HUES6 (cell line): ENCODE measurements around the gene AIP.
"Not testable (repeated sequence)": the region's sequence is repeated elsewhere in the genome, so short reads cannot be mapped to it uniquely, and the experiment has no call there.

Source experiments
- H3K27ac ChIP-seq: 2 replicates; pipeline ENCODE4 v1.7.0; 2013; ENCODE audit warnings: low read depth, mild to moderate bottlenecking, low read length, inconsistent platforms
- H3K27me3 ChIP-seq: 2 replicates; pipeline ENCODE4 v1.6.1; 2013; ENCODE audit warnings: low read length; ENCODE audit not compliant: control insufficient read depth, insufficient read depth
- H3K36me3 ChIP-seq: 2 replicates; pipeline ENCODE4 v1.6.1; 2013; ENCODE audit warnings: low read length; ENCODE audit not compliant: control insufficient read depth, insufficient read depth
- H3K4me1 ChIP-seq: 2 replicates; pipeline ENCODE4 v1.6.1; 2013; ENCODE audit warnings: low read length; ENCODE audit not compliant: control insufficient read depth, insufficient read depth
- H3K4me3 ChIP-seq: 2 replicates; pipeline ENCODE4 v1.5.1; 2013; ENCODE audit warnings: low read depth, low read length
- H3K9ac ChIP-seq: one replicate; pipeline ENCODE4 v1.6.1; 2013; ENCODE audit warnings: mild to moderate bottlenecking, low read length
- H3K9me3 ChIP-seq: 2 replicates; pipeline ENCODE4 v1.6.1; 2013; ENCODE audit warnings: low read depth, low read length; ENCODE audit not compliant: control insufficient read depth, insufficient read depth

The AIP gene

GRCh38 chr11:67472882-67473281 is 9.9 kb upstream of the AIP start:
- peaks cover 5% of the 10 kb centered on the region; the same call in 1 of the 2 replicates for H3K4me1 ChIP-seq
- H3K9ac ChIP-seq = no peak overlapping the region
- H3K9me3 ChIP-seq = no peaks in the 10 kb centered on the region
- no peak overlapping the region for H3K4me3 ChIP-seq
- H3K27ac ChIP-seq = no peak overlapping the region
- H3K36me3 ChIP-seq = no peaks in the 10 kb centered on the region
- no peaks in the 10 kb centered on the region for H3K27me3 ChIP-seq

DNA sequence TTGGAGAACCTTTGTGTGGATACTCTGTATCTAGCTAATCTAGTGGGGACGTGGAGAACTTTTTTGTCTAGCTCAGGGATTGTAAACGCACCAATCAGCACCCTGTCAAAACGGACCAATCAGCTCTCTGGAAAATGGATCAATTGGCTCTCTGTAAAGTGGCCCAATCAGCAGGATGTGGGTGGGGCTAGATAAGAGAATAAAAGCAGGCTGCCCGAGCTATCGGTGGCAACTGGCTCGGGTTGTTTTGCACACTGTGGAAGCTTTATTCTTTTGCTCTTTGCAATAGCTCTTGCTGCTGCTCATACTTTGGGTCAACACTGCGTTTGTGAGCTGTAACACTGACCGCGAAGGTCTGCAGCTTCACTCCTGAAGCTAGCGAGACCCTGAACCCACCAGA is 6.1 kb upstream of the AIP start:
- H3K27ac ChIP-seq, H3K36me3 ChIP-seq: not testable (repeated sequence)

GRCh38 chr11:67477344-67478050 is 5.3 kb upstream of the AIP start:
- not testable (repeated sequence) for H3K27me3 ChIP-seq

More for the DNA sequence above, 6.1 kb upstream of the AIP start:
- H3K4me3 ChIP-seq, H3K27me3 ChIP-seq, H3K9ac ChIP-seq, H3K4me1 ChIP-seq, H3K9me3 ChIP-seq: not testable (repeated sequence)

GRCh38 chr11:67482275-67482826 is 475 bp upstream of the AIP start:
- Histone ChIP-seq H3K9me3 (no peaks in the 10 kb centered on the region), H3K36me3 (no peaks in the 10 kb centered on the region), H3K9ac (no peak overlapping the region), H3K27me3 (no peaks in the 10 kb centered on the region; the same call in 1 of the 2 replicates), H3K27ac (no peak overlapping the region), H3K4me3 (peak overlapping the region; percentile 53), H3K4me1 (no peaks in the 10 kb centered on the region; the same call in 1 of the 2 replicates)

More at GRCh38 chr11:67477344-67478050, 5.3 kb upstream of the AIP start:
- not testable (repeated sequence) for H3K9me3 ChIP-seq, H3K36me3 ChIP-seq, H3K4me3 ChIP-seq, H3K27ac ChIP-seq, H3K9ac ChIP-seq, H3K4me1 ChIP-seq

- no peaks in the 10 kb centered on the region; the same call in 1 of the 2 replicates for H3K27me3 ChIP-seq
- no peak overlapping the region for H3K9ac ChIP-seq
- peak overlapping the region; percentile 53 for H3K4me3 ChIP-seq
- peaks cover 4% of the 10 kb centered on the region; the same call in 1 of the 2 replicates for H3K36me3 ChIP-seq
- no peak overlapping the region for H3K27ac ChIP-seq
- no peaks in the 10 kb centered on the region for H3K9me3 ChIP-seq
- no peaks in the 10 kb centered on the region; the same call in 1 of the 2 replicates for H3K4me1 ChIP-seq
Measured at GRCh38 chr11:67483831-67484665, 1.2 kb downstream of the AIP start.

DNA sequence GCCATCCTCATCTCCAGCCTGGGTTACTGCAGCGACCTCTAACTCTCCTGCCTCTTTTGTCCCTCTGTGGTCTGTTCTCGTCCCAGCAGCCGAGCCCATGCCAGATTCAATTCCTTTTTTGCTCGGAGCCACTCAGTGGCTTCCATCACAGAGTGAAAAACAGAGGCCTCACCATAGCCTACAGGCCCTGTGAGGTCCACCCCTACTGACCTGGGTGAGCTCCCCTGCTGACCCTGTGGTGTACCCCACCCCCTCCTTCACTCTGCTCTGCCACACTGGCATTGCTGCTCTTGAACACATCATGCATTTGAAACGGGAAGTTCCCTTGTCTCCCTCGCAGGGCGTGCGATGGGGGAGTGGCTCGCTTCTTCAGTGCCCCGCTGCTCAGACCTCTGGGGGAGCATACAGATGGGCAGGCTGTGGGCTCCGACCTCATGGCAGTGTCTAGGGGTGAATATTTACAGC is 2.1 kb downstream of the AIP start:
- Histone ChIP-seq H3K27me3 (no peaks in the 10 kb centered on the region; the same call in 1 of the 2 replicates), H3K9ac (no peak overlapping the region), H3K36me3 (peaks cover 11% of the 10 kb centered on the region), H3K4me1 (no peaks in the 10 kb centered on the region; the same call in 1 of the 2 replicates), H3K4me3 (no peak overlapping the region), H3K9me3 (no peaks in the 10 kb centered on the region), H3K27ac (no peak overlapping the region)

GRCh38 chr11:67485873-67486361 is 3.1 kb downstream of the AIP start:
- peaks cover 21% of the 10 kb centered on the region for H3K36me3 ChIP-seq
- H3K27ac ChIP-seq, H3K9ac ChIP-seq, H3K4me1 ChIP-seq, H3K4me3 ChIP-seq, H3K27me3 ChIP-seq, H3K9me3 ChIP-seq: not testable (repeated sequence)

- Histone ChIP-seq H3K27me3 (no peaks in the 10 kb centered on the region; the same call in 1 of the 2 replicates), H3K4me1 (no peaks in the 10 kb centered on the region; the same call in 1 of the 2 replicates), H3K27ac (no peak overlapping the region), H3K9me3 (no peaks in the 10 kb centered on the region), H3K36me3 (peaks cover 29% of the 10 kb centered on the region), H3K9ac (no peak overlapping the region), H3K4me3 (no peak overlapping the region)
Measured at GRCh38 chr11:67486481-67487195, 3.8 kb downstream of the AIP start.

DNA sequence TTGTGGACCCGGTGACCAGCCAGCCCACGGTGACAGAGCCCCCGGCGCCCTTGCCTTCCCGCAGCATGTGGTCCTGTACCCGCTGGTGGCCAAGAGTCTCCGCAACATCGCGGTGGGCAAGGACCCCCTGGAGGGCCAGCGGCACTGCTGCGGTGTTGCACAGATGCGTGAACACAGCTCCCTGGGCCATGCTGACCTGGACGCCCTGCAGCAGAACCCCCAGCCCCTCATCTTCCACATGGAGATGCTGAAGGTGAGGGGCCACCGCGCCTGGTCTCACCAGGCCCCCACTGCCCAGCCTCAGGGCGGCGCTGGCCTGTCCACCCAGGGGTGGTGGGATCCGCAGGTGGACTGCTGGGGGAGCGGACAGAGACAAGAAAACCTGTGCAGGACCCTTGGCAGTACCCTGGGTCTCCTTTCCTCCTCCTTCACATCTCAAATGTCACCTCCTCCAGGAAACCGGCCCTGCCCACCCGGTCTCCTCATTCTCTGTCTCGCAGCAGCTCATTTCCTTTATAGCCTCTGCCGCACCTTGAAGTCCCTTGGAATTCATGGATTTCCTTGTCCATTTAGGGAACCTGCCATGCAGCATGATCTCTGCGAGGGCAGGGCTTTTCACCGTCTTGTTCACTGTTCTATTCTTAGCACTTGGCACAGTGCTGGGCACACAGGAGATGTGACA is 6.5 kb downstream of the AIP start:
- no peaks in the 10 kb centered on the region for H3K9me3 ChIP-seq
- H3K36me3 ChIP-seq = peaks cover 50% of the 10 kb centered on the region
- H3K27me3 ChIP-seq = no peaks in the 10 kb centered on the region
- H3K4me1 ChIP-seq = no peaks in the 10 kb centered on the region
- H3K4me3 ChIP-seq = no peak overlapping the region
- H3K27ac ChIP-seq = no peak overlapping the region
- H3K9ac ChIP-seq = no peak overlapping the region
